HepG2 (cell line): ENCODE data around the gene BABAM2.
"Not testable (repeated sequence)": the region's sequence is repeated elsewhere in the genome, so short reads cannot be mapped to it uniquely, and the experiment has no call there.

Experiments
- KAT7 ChIP-seq: IDR thresholded peaks from 2 replicates; pipeline ENCODE4 v1.6.1; 2018; ENCODE audit warnings: borderline replicate concordance, missing compliant biosample characterization
- ZSCAN30 ChIP-seq: sonication (generic); formaldehyde crosslinking; IDR thresholded peaks from 2 replicates; pipeline ENCODE4 v1.5.0; 2020; ENCODE audit warnings: mild to moderate bottlenecking, missing genetic modification reagents
- TF ChIP-seq, protein P1 (sequence below): sonication (generic); formaldehyde crosslinking; IDR thresholded peaks from 2 replicates; pipeline ENCODE4 v1.9.0; 2021; ENCODE audit warnings: mild to moderate bottlenecking, missing genetic modification reagents

DNA sequence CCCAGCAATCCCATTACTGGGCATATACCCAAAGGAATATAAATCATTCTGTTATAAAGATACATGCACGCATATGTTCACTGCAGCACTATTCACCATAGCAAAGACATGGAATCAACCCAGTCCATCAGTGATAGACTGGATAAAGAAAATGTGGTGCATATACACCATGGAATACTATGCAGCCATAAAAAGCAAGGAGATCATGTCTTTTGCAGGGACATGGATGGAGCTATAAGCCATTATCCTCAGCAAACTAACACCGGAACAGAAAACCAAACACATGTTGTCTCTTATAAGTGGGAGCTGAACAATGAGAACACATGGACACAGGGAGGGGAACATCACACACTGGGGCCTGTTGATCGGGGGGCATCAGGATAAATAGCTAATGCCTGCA, 441.3 kb downstream of the BABAM2 start:
- TF ChIP-seq ZSCAN30, KAT7 (CRISPR knock-in tag): not testable (repeated sequence)
- TF ChIP-seq, protein P1, sequence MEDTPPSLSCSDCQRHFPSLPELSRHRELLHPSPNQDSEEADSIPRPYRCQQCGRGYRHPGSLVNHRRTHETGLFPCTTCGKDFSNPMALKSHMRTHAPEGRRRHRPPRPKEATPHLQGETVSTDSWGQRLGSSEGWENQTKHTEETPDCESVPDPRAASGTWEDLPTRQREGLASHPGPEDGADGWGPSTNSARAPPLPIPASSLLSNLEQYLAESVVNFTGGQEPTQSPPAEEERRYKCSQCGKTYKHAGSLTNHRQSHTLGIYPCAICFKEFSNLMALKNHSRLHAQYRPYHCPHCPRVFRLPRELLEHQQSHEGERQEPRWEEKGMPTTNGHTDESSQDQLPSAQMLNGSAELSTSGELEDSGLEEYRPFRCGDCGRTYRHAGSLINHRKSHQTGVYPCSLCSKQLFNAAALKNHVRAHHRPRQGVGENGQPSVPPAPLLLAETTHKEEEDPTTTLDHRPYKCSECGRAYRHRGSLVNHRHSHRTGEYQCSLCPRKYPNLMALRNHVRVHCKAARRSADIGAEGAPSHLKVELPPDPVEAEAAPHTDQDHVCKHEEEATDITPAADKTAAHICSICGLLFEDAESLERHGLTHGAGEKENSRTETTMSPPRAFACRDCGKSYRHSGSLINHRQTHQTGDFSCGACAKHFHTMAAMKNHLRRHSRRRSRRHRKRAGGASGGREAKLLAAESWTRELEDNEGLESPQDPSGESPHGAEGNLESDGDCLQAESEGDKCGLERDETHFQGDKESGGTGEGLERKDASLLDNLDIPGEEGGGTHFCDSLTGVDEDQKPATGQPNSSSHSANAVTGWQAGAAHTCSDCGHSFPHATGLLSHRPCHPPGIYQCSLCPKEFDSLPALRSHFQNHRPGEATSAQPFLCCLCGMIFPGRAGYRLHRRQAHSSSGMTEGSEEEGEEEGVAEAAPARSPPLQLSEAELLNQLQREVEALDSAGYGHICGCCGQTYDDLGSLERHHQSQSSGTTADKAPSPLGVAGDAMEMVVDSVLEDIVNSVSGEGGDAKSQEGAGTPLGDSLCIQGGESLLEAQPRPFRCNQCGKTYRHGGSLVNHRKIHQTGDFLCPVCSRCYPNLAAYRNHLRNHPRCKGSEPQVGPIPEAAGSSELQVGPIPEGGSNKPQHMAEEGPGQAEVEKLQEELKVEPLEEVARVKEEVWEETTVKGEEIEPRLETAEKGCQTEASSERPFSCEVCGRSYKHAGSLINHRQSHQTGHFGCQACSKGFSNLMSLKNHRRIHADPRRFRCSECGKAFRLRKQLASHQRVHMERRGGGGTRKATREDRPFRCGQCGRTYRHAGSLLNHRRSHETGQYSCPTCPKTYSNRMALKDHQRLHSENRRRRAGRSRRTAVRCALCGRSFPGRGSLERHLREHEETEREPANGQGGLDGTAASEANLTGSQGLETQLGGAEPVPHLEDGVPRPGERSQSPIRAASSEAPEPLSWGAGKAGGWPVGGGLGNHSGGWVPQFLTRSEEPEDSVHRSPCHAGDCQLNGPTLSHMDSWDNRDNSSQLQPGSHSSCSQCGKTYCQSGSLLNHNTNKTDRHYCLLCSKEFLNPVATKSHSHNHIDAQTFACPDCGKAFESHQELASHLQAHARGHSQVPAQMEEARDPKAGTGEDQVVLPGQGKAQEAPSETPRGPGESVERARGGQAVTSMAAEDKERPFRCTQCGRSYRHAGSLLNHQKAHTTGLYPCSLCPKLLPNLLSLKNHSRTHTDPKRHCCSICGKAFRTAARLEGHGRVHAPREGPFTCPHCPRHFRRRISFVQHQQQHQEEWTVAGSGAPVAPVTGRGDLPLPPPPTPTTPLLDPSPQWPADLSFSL (CRISPR knock-in tag): not testable (repeated sequence)
